ENCODE results near the gene SNX25.

DNA sequence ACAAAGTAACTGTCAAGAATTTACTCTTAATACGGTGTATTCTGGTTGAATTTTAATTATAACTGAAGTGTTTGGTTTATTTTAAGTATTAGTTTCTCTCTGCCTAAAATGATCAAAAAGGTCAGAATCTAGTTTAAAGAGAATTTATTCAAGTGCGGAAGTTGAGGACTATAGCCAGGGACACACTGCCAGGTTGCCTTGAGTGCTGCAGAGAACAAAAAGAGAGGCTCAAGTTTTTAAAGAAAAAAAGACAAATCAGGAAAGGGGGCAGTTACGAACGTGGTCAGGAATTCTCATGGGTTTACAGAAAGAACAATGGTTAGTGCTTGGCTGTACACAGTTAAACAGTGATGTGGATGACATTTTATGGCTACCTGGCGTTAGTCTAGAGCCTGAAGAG, 81.3 kb downstream of the SNX25 start:
- TF ChIP-seq, protein P1, sequence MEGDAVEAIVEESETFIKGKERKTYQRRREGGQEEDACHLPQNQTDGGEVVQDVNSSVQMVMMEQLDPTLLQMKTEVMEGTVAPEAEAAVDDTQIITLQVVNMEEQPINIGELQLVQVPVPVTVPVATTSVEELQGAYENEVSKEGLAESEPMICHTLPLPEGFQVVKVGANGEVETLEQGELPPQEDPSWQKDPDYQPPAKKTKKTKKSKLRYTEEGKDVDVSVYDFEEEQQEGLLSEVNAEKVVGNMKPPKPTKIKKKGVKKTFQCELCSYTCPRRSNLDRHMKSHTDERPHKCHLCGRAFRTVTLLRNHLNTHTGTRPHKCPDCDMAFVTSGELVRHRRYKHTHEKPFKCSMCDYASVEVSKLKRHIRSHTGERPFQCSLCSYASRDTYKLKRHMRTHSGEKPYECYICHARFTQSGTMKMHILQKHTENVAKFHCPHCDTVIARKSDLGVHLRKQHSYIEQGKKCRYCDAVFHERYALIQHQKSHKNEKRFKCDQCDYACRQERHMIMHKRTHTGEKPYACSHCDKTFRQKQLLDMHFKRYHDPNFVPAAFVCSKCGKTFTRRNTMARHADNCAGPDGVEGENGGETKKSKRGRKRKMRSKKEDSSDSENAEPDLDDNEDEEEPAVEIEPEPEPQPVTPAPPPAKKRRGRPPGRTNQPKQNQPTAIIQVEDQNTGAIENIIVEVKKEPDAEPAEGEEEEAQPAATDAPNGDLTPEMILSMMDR (IDR thresholded peaks at IDR 0.05): no peak
- TF ChIP-seq POLR2A (IDR thresholded peaks at IDR 0.05): no peak
- no peak for TF ChIP-seq POLR2AphosphoS5 (IDR thresholded peaks at IDR 0.05)
